KBM-7 (cell line): ENCODE data around the gene TMEM245.
"Not testable (repeated sequence)": the region's sequence is repeated elsewhere in the genome, so short reads cannot be mapped to it uniquely, and the experiment has no call there.

Experiments
- DNase-seq: peaks from one replicate; pipeline ENCODE4 v3.0.0-alpha.2; 2015
- in situ Hi-C: fragments of 300-500 bp; cut with MboI; formaldehyde crosslinking; loops from 2 replicates; pipeline ENCODE4 v1.14.3; 2020; ENCODE audit warnings: low sequenced_read_pairs, low pct_unique_long_range_greater_than_20kb, mixed read lengths

TMEM245 gene

DNA sequence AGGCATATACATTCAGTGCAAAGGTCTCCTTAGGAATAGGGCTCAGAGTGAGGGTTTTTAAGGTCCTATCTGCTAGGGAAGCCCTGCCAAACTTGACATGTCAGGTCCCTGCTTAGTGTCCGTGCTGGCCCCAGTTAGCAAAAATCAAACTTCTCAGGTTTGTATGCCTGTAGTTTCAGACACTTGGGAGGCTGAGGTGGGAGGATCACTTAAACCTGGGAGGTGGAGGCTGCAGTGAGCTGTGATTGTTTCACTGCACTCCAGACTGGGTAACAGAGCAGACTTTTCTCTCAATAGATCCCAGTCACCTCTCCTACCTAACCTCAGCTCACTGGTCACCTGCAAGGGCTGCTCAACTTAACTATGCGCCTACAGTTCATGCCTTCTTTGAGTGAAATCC lies 18.7 kb upstream of the TMEM245 start:
- no peak for DNase-seq
- in situ Hi-C loops = no loop called here

- in situ Hi-C loops = no loop called here
- no peak for DNase-seq
These were observed 14.4 kb upstream of the TMEM245 start for GRCh38 chr9:109134167-109134578.

DNA sequence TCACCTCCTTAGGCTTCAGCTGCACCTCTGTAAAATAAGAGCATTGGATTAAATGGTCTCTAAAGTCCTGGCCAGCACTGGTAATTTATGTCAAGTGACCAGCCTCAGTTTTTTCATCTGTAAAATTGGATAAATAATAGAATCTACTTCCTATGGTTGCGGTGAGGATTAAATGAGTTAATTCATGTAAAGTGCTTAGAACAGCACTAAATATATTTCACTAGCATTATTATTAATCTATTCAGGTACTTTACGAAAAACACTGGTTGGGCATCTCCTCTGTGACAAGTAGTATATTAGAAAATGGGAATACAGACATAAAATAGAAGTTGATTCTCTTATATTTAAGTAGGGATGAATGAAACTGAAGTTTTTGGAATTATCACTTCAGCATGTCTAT lies 13.8 kb upstream of the TMEM245 start:
- in situ Hi-C loops = no loop called here

GRCh38 chr9:109132567-109133021 lies 12.8 kb upstream of the TMEM245 start:
- in situ Hi-C loops = no loop called here
- peak; percentile 50 for DNase-seq

More for the DNA sequence above, 13.8 kb upstream of the TMEM245 start:
- DNase-seq = no peak

DNA sequence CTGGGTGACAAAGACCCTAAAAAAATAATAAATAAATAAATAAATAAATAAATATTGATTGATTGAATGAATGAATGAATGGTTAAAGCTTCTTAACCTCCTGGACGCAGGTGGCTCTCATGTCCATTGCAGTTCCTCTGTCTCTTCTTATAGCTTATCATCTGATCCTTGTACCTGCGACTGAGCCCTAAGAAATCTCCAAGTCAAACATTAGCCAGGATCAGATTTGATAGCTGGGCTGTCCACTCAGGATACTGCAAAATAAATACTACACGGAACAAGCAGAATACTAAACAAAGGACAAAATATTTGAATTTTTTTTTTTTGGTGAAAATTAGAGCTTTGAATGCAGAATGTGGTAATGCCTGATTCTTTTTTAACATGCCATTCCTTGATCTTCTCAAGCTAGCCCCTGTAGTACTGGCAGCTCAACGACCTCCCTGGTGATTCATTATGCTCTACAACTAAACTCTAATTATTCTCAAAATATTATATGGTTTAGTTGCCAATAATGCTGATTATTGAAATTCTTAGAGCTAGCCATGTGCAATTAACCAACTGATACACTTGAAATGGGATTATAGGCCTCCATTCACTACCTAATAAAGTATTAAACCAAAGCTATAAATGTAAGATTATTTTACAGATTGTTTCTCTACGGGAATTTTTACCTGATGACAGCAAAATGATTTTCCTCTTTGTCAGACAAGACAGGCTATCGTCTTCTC lies 9.9 kb upstream of the TMEM245 start:
- in situ Hi-C loops = no loop called here
- DNase-seq = no peak

GRCh38 chr9:109126671-109127070 lies 6.9 kb upstream of the TMEM245 start:
- in situ Hi-C loops, DNase-seq: not testable (repeated sequence)

DNA sequence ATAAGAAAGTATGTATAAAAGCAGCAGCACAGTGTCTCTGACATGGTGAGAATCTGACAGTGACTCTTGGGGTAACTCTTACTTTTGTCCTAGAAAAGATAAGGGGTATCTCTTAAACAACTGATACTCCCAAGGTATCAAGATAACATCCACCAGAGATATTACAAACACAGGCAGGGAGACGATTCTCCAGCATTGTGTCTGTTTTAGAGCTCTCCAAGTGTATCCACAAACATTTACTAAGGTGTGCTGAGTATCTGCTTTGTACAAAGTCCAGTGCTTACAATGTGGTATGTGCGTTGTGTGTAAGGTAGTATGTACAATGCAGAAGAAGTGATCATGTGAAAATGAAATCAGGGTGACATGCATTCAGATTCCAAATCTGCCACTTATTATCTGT lies 4.4 kb upstream of the TMEM245 start:
- in situ Hi-C loops = no loop called here

DNA sequence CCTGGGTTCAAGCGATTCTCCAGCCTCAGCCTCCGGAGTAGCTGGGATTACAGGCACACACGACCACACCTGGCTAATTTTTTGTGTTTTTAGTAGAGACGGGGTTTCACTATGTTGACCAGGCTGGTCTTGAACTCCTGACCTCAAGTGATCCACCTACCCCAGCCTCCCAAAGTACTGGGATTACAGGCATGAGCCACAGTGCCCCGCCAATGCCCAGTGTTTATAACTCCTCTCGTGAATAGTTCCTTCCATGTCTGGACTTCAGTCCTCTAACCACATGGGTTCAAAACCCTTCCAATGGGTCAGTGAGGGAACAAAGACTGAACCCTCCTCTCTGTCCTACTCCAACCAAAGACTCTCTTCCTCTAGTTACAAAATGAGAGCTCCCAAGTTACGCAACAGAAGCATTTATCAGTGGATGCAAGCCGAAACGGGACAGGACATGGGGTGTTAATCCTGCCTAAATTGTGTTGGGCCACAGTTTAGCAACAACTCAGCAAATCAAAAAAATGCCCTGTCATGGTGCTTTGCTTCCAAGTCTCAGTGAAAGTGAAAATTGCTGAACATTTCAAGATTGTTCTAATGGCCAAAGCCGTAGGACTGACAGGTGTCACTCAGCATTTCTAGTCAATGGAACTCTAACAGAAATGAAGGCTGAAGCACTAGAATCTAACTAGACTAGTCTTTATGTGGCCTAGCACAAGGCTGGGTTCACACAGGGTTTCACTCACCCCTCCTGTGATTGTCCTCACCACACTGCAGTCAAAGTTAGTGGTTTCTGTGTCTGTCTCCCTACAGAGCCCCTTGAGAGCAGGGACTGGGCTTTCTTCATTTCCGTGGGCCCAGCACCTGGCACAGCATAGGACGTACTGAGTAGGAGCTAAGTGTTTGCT lies 3.2 kb upstream of the TMEM245 start:
- in situ Hi-C loops = no loop called here
- DNase-seq = no peak

More for the DNA sequence above, 4.4 kb upstream of the TMEM245 start:
- no peak for DNase-seq

- in situ Hi-C loops = no loop called here
- DNase-seq = no peak
These were observed 1.6 kb upstream of the TMEM245 start for GRCh38 chr9:109121232-109121796.

DNA sequence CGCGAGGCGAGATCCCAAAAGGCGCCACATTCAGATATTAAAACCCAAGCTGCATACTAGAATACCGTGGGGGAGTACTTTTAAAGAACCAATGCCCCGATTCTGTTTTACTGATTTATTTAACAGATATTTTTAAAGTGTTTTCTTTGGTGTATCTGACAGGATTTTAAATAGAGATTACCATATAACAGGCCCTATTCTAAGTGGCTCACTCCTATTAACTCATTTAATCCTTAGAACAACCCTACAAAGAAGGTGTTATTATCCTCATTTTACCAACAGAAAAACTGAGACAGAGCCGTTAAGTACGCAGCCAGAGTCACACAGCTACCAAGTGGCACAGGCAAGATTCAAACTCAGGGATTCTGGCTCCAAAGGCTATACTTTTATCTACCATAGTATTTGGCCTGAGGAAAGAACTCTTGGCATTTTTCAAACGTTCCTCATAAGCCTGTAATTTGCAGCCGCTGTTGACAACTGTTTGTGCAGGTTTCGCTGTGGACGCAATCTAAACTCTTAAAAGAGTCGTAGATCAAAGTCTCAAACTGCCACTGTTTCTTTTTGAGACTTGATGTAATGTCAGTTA lies 550 bp upstream of the TMEM245 start:
- in situ Hi-C loops = no loop called here
- no peak for DNase-seq

DNA sequence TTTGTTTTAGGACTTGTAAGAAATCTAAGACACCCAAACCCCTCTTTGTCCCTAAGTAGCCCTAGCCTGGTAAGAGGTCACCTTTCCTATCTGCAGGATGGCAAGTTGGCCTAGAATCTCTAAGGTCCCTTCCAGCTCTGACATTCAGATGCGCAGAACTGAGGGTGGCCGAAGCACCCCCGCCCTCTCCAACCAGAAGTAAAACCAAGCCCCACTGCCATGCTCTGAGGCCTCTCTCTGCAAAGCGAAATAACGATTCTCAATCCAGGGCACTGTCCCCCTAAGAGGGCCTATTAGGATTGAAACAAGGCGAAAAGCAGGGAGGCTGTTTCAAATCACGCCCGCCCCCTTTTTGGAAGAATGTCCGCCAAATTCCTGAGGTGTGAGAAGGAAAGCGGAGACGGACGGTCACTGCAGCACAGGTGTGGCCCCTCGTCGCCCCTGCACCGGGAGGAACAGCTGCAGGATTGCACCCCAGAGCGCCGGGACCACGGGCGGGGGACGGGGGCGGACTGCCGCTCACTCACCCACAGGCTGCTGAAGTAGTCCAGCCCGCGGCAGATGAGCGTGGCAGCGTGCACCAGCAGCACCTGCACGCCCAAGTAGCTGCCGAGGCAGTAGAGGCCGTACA lies 824 bp downstream of the TMEM245 start:
- in situ Hi-C loops = no loop called here
- peak; percentile 26 for DNase-seq

DNA sequence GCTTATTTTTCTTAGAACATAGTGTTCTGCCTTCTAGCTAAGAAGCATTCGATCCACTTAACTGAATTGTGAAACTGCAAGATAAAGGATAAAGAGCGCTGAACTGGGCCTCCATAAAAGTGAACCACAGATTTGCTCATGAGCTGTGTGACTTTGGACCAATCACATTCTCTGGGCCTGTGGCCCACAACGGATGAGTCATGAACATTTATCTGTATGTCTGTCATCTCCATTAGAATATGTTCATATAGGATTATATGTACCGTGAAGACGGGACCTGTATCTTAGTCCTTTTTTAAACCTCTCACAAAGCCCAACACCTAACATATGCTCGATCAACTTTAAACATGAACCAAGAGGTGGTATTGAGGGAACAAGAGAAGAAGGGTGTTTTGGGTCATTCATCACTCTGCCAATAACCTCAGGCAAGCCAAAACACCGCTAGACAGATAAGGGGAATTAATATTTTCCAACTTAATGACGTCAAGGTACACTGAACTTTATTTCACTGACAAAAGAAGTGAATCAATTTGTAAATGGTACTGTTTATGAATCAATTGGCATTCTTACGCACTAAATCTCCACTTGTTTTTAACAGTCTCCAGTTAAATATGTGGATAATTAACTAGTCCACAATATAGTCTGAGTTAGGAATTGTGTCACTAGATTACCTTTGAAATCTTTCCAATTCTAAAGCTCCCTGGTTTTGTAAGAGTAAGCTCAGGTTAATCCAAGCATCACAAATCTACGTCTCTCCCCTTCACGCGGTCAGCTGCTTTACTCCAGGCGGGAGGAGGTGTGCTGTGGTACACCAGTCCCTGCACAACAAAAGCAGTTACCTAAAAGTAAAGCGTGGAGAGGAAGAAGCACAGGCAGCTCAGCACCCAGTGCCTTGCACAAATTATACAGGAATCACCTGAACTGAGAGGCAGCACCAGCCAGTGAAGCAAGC lies 1.6 kb downstream of the TMEM245 start:
- in situ Hi-C loops = no loop called here

DNA sequence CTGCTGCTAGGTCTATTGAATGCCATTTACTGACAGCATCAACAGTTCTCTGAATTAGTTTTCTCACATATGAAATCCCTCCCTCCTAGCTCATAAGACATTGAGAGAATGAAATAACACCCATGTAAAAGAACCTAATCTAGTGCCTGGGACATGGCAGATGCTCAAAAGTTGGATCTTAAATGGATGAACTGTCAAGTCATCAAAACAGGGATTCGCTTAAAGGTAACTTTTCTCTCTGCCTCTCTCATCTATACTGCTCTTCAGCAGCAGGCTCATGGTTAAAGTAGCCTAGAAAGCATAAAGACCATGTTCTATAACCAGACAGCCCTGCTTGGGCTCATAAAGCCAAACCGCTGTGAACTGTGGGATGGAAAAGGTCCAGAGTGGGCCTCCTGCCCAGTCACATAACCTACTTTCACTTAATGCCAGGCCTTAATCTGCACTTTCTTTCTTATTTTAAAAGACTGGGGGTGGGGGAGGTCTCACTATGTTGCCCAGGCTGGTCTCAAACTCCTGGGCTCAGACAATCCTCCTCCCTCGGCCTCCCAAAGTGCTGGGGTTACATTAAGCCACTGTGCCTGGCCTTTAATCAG lies 3.7 kb downstream of the TMEM245 start:
- DNase-seq = no peak

More for the DNA sequence above, 1.6 kb downstream of the TMEM245 start:
- DNase-seq = peak; percentile 54

DNA sequence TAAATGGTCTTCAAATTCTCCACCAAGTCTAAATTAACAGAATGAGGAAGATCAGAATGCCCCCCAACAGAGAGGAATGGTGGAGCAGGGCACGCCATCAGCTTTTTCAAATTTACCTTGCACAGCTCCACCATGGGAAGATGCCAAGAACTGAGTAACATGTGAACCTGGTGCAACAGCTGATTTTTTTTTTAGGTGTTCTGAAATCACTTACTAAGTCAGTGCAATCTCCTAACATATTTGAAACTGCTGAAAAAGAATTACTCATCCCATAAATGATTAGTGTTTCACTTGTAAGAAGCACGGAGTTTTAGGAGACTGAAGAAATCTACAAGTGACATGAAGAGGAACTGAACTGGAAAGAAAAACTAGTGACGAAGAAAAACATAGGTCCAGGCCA lies 5.1 kb downstream of the TMEM245 start:
- in situ Hi-C loops = no loop called here
- DNase-seq = no peak

More for the DNA sequence above, 3.7 kb downstream of the TMEM245 start:
- in situ Hi-C loops = no loop called here

- no peak for DNase-seq
- in situ Hi-C loops = no loop called here
These were observed 5.7 kb downstream of the TMEM245 start for GRCh38 chr9:109113892-109114609.

DNA sequence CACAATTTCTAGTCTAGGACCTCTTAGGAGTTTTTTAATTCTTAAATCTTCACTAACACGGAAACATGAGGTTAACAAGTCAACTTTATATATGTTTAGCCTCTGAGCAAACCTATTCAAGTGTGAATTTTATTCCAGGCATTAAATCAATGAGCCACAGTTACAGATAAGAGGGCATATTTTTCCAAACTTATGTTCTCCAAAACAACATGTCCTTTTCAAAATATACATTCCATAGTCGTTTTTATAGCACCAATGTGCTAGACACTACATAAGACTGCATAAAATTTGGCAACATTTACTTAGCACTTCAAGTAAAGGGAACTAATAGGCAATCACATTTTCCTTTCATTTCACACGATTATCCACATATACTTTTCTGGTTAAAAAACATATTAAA lies 6.5 kb downstream of the TMEM245 start:
- DNase-seq = no peak

More for the DNA sequence above, 6.5 kb downstream of the TMEM245 start:
- in situ Hi-C loops = no loop called here
